ENCODE measurements around the gene KRT78. TPM values are rescaled to one million over a fixed set of nuclear protein-coding genes. Genes with fewer than 3 reads are reported as not detected.

Gene KRT78
- polyA plus RNA-seq, 4 donors: not detected

DNA sequence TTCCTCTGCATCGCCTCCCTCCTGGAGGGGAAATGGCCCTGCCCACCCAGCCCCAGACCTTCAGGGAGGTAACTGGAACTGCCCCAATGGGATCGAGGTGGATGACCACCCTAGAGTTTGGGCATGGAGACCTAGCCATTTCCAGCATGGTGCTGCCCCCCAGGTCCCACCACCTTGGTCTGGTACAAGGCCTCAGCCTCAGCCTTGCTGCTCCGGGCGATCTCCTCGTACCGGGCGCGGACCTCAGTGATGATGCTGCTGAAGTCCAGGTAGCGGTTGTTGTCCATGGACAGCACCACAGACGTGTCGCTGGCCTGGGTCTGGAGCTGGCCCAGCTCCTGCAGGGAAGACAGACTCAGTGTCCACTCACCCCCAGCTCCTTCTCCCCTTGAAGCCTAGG, 4.4 kb downstream of the KRT78 start:
- DNase-seq (ENCODE audit: low read depth in 4 of 4, low spot score in 3 of 4): no peak

- DNase-seq (ENCODE audit: low read depth in 4 of 4, low spot score in 3 of 4): no peak
Measured at GRCh38 chr12:52839436-52840105, 9.2 kb downstream of the KRT78 start.

DNA sequence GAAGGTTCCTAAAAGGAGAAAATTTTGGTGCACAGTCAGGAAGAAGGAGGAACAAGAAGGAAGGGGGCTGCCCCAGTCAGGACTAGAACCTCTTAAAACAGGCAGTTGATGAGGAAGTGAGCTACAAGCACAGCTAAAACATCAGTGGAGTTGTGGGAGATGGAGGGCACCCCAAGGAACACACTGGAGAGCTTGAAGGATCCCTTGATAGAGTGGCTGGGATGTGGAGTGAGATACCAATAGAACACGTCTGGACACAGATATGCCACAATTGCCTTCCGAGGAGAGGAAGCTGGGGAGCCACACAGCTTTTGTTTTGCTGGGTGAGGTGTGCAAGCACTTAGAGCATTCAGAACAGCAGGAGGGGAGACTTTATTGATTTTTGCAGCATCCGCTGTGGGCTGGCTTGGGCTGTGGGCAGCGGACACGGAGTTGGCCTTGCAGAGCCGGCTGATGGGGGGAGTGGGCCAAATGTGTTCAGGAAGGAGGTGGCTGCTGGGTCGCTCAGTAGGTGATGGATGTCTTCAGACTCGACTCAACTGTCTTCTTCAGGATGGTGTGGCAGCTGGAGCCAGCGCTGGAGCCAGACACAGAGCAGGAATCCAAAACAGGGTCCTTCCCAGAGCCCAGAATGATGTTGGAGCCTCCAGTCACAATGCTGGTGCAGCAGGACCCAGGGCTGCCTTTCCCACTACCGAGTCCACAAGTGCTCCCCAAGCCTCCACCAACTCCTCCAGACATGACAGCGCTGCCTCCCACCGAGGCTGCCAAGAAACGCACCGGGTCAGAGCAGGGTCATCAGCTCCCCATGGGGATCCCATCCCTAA, 10.0 kb downstream of the KRT78 start:
- DNase-seq (ENCODE audit: low read depth in 4 of 4, low spot score in 3 of 4): no peak

DNA sequence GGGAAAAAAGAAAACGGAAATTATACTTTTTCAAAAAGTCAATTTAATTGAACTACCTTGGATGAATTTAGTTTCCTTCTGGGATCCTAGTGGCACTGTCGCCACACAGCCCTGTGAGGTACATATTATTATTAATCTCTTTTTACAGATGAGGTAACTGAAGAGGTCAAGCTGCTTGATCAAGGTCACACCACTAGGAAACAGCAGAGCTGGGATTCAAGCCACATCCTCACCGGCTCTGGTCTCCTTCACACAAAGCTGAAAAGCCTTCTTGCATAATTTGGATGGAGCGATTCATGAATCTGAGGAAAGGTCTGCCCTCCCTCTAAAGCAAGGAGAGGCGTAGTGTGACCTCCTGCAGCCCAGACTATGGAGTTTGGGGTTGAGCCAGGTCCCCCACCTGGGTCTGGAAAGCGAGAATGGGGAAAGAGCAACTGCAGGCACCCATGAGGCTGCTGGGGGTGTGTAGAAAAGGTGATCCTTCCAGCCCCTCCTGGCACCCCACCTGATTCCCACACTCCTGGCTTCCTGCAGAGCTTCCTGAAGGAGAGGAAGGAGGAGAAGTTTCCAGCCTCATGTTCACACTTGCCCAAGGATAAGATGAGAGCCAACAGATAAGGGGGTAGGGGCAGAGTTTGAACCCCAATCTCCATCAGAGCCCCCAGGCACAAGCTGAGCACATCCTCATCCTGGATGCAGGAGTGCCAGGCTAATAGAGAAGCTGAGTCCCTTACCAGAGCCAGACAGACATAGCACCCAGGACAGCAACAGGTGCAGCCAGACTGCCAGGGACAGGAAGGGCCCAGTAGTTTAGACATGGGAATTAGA, 10.8 kb downstream of the KRT78 start:
- no peak for DNase-seq (ENCODE audit: low read depth in 4 of 4, low spot score in 3 of 4)

DNA sequence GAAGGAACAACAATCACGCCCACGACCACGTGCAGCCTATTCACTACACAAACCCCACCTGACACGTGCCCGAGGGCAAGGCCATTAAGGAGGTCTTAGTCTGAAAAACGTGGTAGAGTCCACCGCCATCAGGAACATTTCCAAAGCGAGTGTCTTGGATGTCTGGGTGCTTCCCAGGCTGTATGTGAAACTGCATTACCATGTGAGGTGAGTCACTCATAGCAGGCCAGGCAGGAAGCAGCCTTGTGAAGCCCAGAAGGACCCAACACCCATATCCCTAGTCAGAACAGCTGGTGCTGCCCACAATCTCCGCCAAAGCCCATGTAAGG, 11.4 kb downstream of the KRT78 start:
- no peak for DNase-seq (ENCODE audit: low read depth in 4 of 4, low spot score in 3 of 4)

GRCh38 chr12:52836491-52837412, 12.0 kb downstream of the KRT78 start:
- no peak for DNase-seq (ENCODE audit: low read depth in 4 of 4, low spot score in 3 of 4)

- DNase-seq (ENCODE audit: low read depth in 4 of 4, low spot score in 3 of 4): no peak
Measured at GRCh38 chr12:52836042-52836466, 12.7 kb downstream of the KRT78 start.

DNA sequence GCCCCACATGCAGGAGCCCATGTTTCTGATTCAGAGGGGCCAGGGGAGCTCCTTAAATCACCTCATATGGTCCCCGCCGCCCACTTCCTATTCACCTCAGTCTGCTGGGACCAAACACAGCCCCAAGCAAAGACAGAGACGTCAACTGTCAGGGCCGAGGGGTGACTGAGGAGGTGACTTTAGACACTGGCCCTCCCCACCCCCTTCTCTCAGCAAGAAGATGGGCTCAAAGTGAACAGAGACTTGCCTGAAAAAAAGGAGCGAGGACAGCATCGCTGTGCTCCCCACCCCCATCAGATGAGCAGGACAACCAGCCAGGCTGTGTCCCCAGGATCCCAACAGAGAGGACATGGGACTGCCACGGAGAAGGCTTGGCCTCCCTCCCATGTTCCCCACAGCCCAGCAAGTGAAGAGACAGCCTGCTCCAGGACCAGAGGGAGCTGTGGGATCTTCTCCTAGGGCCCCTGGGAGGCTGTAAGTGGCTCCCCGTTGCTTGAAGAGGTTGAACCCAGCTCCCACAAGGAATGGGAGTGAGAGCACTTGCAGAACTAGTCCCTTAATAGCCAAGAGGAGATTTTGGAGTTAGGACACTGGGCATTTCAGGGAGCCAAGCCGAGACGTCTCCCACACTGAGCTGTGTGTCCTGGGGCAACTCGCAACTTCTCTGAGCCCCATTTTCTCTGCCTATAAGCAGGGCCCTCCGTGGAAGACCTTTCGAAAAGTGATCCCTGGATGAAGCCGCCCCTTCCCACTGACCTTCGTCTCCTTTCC, 13.3 kb downstream of the KRT78 start:
- no peak for DNase-seq (ENCODE audit: low read depth in 4 of 4, low spot score in 3 of 4)

GRCh38 chr12:52834727-52835001, 14.1 kb downstream of the KRT78 start:
- no peak for DNase-seq (ENCODE audit: low read depth in 4 of 4, low spot score in 3 of 4)

GRCh38 chr12:52833922-52834726, 14.7 kb downstream of the KRT78 start, which contains the start of gene KRT79:
TSS of gene KRT79 (minus strand) at chr12:52834311. CDS start at chr12:52834260, 51 bp downstream.
- DNase-seq (ENCODE audit: low read depth in 4 of 4, low spot score in 3 of 4): no peak

- DNase-seq (ENCODE audit: low read depth in 4 of 4, low spot score in 3 of 4): no peak
Measured at GRCh38 chr12:52832985-52833905, 15.5 kb downstream of the KRT78 start.

DNA sequence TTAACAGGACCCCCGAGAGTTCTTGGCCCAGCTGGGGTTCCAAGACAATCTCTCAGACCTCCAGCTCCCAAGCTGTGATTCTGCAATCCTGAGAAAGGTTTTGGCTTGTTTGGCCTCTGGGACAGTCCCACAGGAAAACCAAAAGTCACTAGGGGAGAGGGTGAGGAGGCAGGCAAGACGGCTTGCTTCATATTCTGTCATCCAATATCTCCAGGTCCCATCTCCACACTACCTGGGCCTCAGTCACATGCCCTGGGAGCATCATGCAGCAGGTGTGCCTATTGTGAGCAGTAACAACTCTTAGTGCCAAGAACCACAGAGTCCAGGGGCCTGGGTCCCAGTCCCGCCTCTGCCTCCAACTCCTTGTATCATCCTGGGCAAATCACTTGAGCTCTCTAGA, 16.3 kb downstream of the KRT78 start:
- DNase-seq (ENCODE audit: low read depth in 4 of 4, low spot score in 3 of 4): no peak

DNA sequence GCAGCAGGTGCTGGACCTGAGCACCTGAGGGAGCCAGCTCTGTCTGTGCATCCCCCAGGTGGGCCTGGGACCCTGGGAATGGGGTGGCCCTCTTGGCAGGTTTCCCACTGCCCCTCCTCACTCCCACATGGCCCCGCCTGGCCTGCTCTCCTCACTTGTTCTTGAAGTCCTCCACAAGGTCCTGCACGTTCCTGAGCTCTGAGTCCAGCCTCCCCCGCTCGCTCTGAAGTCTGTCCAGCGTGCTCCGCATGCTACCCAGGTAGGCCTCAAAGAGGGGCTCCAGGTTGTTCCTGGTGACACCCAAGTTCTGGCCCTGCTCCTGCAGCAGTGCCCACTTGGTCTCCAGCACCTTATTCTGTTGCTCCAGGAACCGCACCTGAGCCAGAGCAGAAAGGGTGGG, 17.5 kb downstream of the KRT78 start:
- DNase-seq (ENCODE audit: low read depth in 4 of 4, low spot score in 3 of 4): no peak

GRCh38 chr12:52829986-52830770, 18.6 kb downstream of the KRT78 start:
- no peak for DNase-seq (ENCODE audit: low read depth in 4 of 4, low spot score in 3 of 4)

- DNase-seq (ENCODE audit: low read depth in 4 of 4, low spot score in 3 of 4): no peak
Measured at GRCh38 chr12:52828591-52829021, 20.2 kb downstream of the KRT78 start.

GRCh38 chr12:52828156-52828555, 20.6 kb downstream of the KRT78 start:
- DNase-seq (ENCODE audit: low read depth in 4 of 4, low spot score in 3 of 4): no peak

DNA sequence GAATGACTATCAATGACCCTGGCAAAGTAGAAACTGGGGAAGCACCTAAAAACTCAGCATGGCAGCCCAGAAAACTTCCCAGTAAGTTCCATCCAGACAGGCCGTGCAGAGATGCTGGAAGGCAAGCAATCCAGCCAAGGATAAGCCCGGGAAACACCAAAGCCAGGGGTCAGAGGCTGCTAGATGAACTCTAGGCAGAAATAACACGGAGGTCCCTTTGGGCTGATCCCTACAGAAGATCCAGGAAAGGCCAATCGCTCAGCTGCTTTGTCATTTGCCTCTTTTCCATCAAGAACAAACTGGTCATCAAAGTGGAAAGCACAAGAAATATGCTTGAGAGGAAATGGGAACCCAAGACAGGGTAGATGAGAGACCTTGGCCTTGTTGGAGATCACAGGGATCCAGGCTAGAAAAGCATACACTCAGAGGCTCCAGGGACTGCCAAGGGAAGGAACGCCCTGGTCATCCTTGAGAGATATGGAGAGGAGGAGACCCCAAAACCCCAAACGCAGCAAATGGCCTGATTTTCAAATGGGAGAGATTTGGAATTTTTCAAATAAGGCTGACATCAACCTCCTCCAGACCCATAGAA, 21.2 kb downstream of the KRT78 start:
- no peak for DNase-seq (ENCODE audit: low read depth in 4 of 4, low spot score in 3 of 4)

Data from left renal pelvis (tissue), 4 donors.